Neural cell (in vitro differentiated cells): ENCODE measurements around the gene MAPK7. TPM values are rescaled to one million over a fixed set of nuclear protein-coding genes. Genes with fewer than 3 reads are reported as not detected.

Experiments used
- H2AFZ ChIP-seq: fragments of 200-600, 300-800 bp; sonication (generic), shearing (Covaris generic); 2 replicates; pipeline ENCODE4 v1.6.0; 2014; ENCODE audit warnings: low read depth, mild to moderate bottlenecking, antibody characterized with exemption, low read length, moderate library complexity
- H3F3A ChIP-seq: fragments of 200-600 bp; shearing (Covaris generic); 2 replicates; pipeline ENCODE4 v1.6.1; 2016; ENCODE audit warnings: mild to moderate bottlenecking, moderate library complexity, mixed read lengths, antibody characterized with exemption, low read length; ENCODE audit not compliant: insufficient read depth, poor library complexity, severe bottlenecking
- H3K27ac ChIP-seq: fragments of 200-600, 300-800 bp; sonication (generic), shearing (Covaris generic); 2 replicates; pipeline ENCODE4 v1.5.1; 2014; ENCODE audit warnings: mild to moderate bottlenecking, low read length, moderate library complexity
- H3K27me3 ChIP-seq: fragments of 300-800, 200-600 bp; sonication (generic), shearing (Covaris generic); 2 replicates; pipeline ENCODE4 v1.6.0; 2014; ENCODE audit warnings: mild to moderate bottlenecking, low read depth, low read length, moderate library complexity; ENCODE audit not compliant: insufficient read depth
- H3K36me3 ChIP-seq: fragments of 300-800, 200-600 bp; sonication (generic), shearing (Covaris generic); 2 replicates; pipeline ENCODE4 v1.5.1; 2014; ENCODE audit warnings: mild to moderate bottlenecking, antibody characterized with exemption, low read length, moderate library complexity; ENCODE audit not compliant: insufficient read depth
- H3K4me2 ChIP-seq: fragments of 300-800, 200-600 bp; sonication (generic), shearing (Covaris generic); 2 replicates; pipeline ENCODE4 v1.6.0; 2014; ENCODE audit warnings: mild to moderate bottlenecking, low read length
- H3K4me3 ChIP-seq: fragments of 300-800, 200-600 bp; sonication (generic), shearing (Covaris generic); 2 replicates; pipeline ENCODE4 v1.5.1; 2014; ENCODE audit warnings: mild to moderate bottlenecking, low read length, moderate library complexity
- H3K79me2 ChIP-seq: fragments of 200-600 bp; shearing (Covaris generic); replicated peaks from 2 replicates; pipeline ENCODE4 v1.6.0; 2014; ENCODE audit warnings: mild to moderate bottlenecking, low read length, moderate library complexity; ENCODE audit not compliant: insufficient read depth
- H3K9ac ChIP-seq: fragments of 300-800, 200-600 bp; sonication (generic), shearing (Covaris generic); 2 replicates; pipeline ENCODE4 v1.6.1; 2016; ENCODE audit warnings: mild to moderate bottlenecking, low read length, mixed read lengths
- H3K9me2 ChIP-seq: fragments of 200-600 bp; shearing (Covaris generic); 2 replicates; pipeline ENCODE4 v1.6.1; 2016; ENCODE audit warnings: mild to moderate bottlenecking, low read length, mixed read lengths; ENCODE audit not compliant: insufficient read depth
- H3K9me3 ChIP-seq: fragments of 200-600, 300-800 bp; sonication (generic), shearing (Covaris generic); 2 replicates; pipeline ENCODE4 v1.6.1; 2016; ENCODE audit warnings: mild to moderate bottlenecking, mixed run types, low read length, moderate library complexity, mixed read lengths
- H4K20me1 ChIP-seq: fragments of 200-600 bp; shearing (Covaris generic); 2 replicates; pipeline ENCODE4 v1.6.1; 2016; ENCODE audit warnings: mild to moderate bottlenecking, mixed run types; ENCODE audit not compliant: insufficient read depth
- CTCF ChIP-seq: fragments of 450-650 bp; IDR thresholded peaks from 2 replicates; pipeline ENCODE4 v1.5.1; 2014; ENCODE audit warnings: antibody characterized with exemption, mild to moderate bottlenecking, moderate library complexity; ENCODE audit not compliant: poor library complexity, severe bottlenecking
- EP300 ChIP-seq: fragments of 450-650 bp; conservative IDR thresholded peaks from 2 replicates; pipeline ENCODE4 v1.6.1; 2014; ENCODE audit warnings: antibody characterized with exemption, mild to moderate bottlenecking, moderate library complexity; ENCODE audit not compliant: poor library complexity, severe bottlenecking
- EZH2 ChIP-seq: fragments of 200-600, 300-800 bp; shearing (Covaris generic), sonication (generic); IDR thresholded peaks from 2 replicates; pipeline ENCODE4 v1.6.1; 2014; ENCODE audit warnings: antibody characterized with exemption, low read length, borderline replicate concordance, mild to moderate bottlenecking; ENCODE audit not compliant: insufficient read depth, poor library complexity, severe bottlenecking
- MXI1 ChIP-seq: fragments of 450-650 bp; conservative IDR thresholded peaks from 2 replicates; pipeline ENCODE4 v1.6.1; 2014; ENCODE audit warnings: antibody characterized with exemption, mild to moderate bottlenecking; ENCODE audit not compliant: poor library complexity, severe bottlenecking
- POLR2AphosphoS5 ChIP-seq: IDR thresholded peaks from 2 replicates; pipeline ENCODE4 v1.6.1; 2012
- RAD21 ChIP-seq: fragments of 450-650 bp; conservative IDR thresholded peaks from 2 replicates; pipeline ENCODE4 v1.6.1; 2014; ENCODE audit warnings: antibody characterized with exemption, mild to moderate bottlenecking, moderate library complexity
- REST ChIP-seq: IDR thresholded peaks from 2 replicates; pipeline ENCODE4 v1.6.1; 2012; ENCODE audit warnings: borderline replicate concordance
- SMC3 ChIP-seq: fragments of 450-650 bp; conservative IDR thresholded peaks from 2 replicates; pipeline ENCODE4 v1.6.1; 2014; ENCODE audit warnings: antibody characterized with exemption, mild to moderate bottlenecking, moderate library complexity; ENCODE audit not compliant: poor library complexity
- TAF1 ChIP-seq: IDR thresholded peaks from 2 replicates; pipeline ENCODE4 v1.6.1; 2012; ENCODE audit warnings: low read depth
- polyA minus RNA-seq: library from RNA; depleted of rRNA, polyadenylated mRNA; stranded (reverse); fragments of >200 nt; gene quantifications from 2 replicates; pipeline ENCODE4 v1.2.3, GENCODE V29; 2014
- polyA plus RNA-seq: library from polyadenylated mRNA; depleted of rRNA; stranded (reverse); fragments of >200 nt; gene quantifications from 2 replicates; pipeline ENCODE4 v1.2.3, GENCODE V29; 2014

The MAPK7 gene
- polyA plus RNA-seq (11.1 and 18.8 TPM in 2 replicates), polyA minus RNA-seq (21.3 and 25.6 TPM in 2 replicates)

DNA sequence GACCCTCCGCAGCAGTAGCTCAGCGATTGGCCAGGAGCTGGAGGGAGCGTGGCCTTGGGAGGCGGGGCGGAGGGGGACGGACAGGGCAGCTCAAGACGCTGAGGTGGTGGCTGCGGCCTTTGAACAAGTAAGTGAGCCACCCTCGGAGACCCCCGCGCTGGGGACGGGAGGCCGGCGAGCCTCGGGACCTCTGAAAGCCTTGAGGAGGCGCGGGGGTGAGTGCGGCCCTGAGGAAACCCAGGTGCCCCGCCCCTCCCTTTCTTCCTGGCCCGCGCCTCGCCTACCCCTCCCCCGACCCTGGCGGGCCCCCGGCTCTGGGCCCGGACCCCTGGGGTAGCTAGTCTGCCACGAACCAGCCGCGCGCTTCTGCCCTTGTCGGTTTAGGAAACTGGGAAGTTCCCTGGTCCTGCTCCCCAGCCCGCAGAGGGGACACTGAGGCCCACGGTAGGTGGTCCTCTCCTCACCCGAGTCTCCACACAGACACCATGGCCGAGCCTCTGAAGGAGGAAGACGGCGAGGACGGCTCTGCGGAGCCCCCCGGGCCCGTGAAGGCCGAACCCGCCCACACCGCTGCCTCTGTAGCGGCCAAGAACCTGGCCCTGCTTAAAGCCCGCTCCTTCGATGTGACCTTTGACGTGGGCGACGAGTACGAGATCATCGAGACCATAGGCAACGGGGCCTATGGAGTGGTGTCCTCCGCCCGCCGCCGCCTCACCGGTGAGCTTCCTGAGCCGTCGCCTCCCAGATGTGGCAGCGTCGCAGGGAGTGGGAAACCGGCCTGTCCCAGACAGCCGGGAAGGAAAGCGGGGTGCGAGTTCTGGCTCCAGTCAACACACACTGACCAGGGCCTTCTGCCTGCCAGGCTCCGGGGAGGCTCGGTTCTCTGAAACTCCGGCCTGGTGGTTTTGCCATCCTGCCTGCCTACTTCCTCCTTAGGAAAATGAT is at the start of gene MAPK7:
Gene MAPK7, plus strand, starts transcription at position 83 of the 945 bp plus-strand sequence. Its CDS starts 403 bp downstream, at position 486.
- Histone ChIP-seq H3K36me3 (peaks cover 3% of the 10 kb centered on the region), H2AFZ (peak within 1 kb of the TSS; percentile 73), H3K9me2 (no peaks in the 10 kb centered on the region), H3K27me3 (no peaks in the 10 kb centered on the region), H3K79me2 (peaks cover 19% of the 10 kb centered on the region), H3K9me3 (no peaks in the 10 kb centered on the region), H4K20me1 (no peaks in the 10 kb centered on the region), H3K4me2 (peak within 1 kb of the TSS; percentile 86), H3K4me3 (peak within 1 kb of the TSS; percentile 80), H3K27ac (peak within 1 kb of the TSS; percentile 81), H3F3A (no peaks in the 10 kb centered on the region), H3K9ac (peak within 1 kb of the TSS; percentile 77)
- TF ChIP-seq MXI1: peak; percentile 16
- no peak for TF ChIP-seq RAD21

DNA sequence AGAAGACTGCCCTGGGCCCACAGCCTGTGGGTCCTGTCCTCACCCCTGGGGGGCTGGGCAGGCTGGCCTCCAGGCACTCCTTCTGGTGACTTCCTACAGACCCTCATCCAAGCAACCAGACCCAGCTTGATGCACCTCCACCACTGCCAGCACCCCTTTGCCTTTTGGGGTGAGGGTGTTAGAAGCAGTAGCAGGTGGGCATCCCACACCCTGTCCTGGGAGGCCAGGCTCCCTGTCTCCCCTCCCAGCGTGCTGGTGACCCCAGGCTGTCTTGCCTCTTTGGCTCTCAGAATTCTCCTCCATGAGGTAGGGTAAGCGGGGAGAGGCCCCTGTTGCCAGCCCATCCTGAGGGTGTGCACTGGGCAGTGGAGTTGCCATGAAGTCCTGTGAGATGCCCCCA is 49.2 kb upstream of the MAPK7 start:
- Histone ChIP-seq H3K27ac (no peak overlapping the region), H3K9ac (no peak overlapping the region), H2AFZ (no peak overlapping the region), H3K27me3 (no peaks in the 10 kb centered on the region), H3K9me2 (no peaks in the 10 kb centered on the region), H3K4me2 (no peak overlapping the region), H3K36me3 (peaks cover 4% of the 10 kb centered on the region), H3F3A (no peaks in the 10 kb centered on the region), H4K20me1 (no peaks in the 10 kb centered on the region), H3K4me3 (no peak overlapping the region), H3K79me2 (no peaks in the 10 kb centered on the region), H3K9me3 (no peaks in the 10 kb centered on the region)
- TF ChIP-seq CTCF (no peak), POLR2AphosphoS5 (no peak), EZH2 (no peak), TAF1 (no peak), SMC3 (no peak), MXI1 (no peak)

DNA sequence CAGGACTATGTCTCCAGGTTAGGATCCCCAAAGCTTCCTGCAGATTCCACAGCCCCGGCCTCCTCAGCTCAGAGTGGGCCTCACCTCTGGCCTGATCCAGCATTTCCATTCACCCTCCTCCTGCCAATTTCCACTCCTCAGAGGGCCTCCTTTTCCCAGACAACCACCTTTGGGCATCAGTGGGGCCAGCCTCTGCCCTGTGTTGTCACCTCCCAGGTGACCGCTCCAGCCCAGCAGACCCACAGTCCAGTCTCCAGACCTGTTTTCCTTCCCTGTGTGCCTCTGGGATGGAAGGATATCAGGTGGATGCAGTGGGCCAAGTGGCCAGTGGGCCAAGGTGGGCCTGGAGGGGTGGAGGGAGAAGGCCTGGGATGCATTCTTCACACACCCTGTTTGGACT is 48.5 kb upstream of the MAPK7 start:
- no peaks in the 10 kb centered on the region for H3F3A ChIP-seq
- no peak overlapping the region for H3K4me2 ChIP-seq
- H3K27ac ChIP-seq: no peak overlapping the region
- no peak for TF ChIP-seq REST
- TF ChIP-seq SMC3: no peak
- no peak for TF ChIP-seq CTCF
- TF ChIP-seq POLR2AphosphoS5: no peak
- TF ChIP-seq EP300: no peak
- TF ChIP-seq RAD21: no peak
- TF ChIP-seq MXI1: no peak
- no peak for TF ChIP-seq EZH2
- no peak for TF ChIP-seq TAF1
- no peaks in the 10 kb centered on the region for H3K9me2 ChIP-seq
- no peaks in the 10 kb centered on the region for H4K20me1 ChIP-seq
- H3K27me3 ChIP-seq: no peaks in the 10 kb centered on the region
- no peak overlapping the region for H2AFZ ChIP-seq
- H3K9me3 ChIP-seq: no peaks in the 10 kb centered on the region
- no peak overlapping the region for H3K9ac ChIP-seq
- H3K36me3 ChIP-seq: peaks cover 4% of the 10 kb centered on the region
- H3K79me2 ChIP-seq: no peaks in the 10 kb centered on the region
- no peak overlapping the region for H3K4me3 ChIP-seq
